Left kidney (tissue), 2 donors: ENCODE results near the gene TLCD5. TPM values are rescaled to one million over a fixed set of nuclear protein-coding genes. Genes with fewer than 3 reads are reported as not detected.

Source experiments
- DNase-seq: peaks from one replicate; pipeline ENCODE4 v3.0.0-alpha.2; 2013
- polyA plus RNA-seq: library from polyadenylated mRNA; unstranded; fragments of 120-200 nt; gene quantifications from one replicate; pipeline ENCODE4 v1.2.1, GENCODE V29; 2013; ENCODE audit not compliant: insufficient read length

The TLCD5 gene
- polyA plus RNA-seq, 1 donor, result 18.8 TPM

- DNase-seq, result no peak
These were observed 18.4 kb upstream of the TLCD5 start for GRCh38 chr11:120306519-120307242.

DNA sequence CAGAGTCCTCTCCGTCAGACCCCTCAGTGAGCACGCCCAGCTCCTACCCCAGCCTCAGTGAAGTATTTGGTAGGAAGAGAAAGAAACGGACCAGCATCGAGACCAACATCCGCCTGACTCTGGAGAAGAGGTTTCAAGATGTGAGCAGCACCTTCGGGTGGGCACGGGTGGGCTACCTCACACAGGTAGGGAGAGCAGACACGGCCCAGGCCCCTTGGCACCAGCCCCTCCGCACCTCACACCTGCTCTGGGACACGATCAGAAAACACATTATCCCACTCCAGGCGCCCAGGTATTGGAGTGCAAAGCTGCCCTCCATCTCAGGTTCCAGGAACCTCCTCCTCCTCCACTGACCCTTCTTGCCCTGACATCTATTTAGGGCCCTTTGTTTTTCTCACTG lies 17.6 kb upstream of the TLCD5 start:
- no peak for DNase-seq

- no peak for DNase-seq
These were observed 17.0 kb upstream of the TLCD5 start for GRCh38 chr11:120308081-120308480.

DNA sequence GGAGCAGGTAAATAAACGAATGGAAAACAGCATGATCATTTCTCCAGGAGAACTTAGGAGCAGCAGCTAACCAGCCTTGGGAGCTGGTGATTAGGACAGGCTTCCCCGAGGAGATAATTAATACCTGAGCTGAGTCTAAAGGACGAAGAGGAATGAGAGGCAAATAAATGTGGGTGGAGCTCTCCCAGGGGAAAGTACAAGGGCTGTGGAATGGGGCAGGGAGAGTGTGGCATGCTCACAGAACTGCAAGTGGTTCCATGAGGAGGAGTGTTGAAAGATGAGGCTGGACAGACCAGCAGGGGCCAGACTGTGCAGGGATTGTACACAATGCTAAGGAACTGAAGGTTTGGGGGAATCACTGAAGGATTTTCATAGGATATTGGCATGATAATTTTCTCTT lies 14.2 kb upstream of the TLCD5 start:
- no peak for DNase-seq

DNA sequence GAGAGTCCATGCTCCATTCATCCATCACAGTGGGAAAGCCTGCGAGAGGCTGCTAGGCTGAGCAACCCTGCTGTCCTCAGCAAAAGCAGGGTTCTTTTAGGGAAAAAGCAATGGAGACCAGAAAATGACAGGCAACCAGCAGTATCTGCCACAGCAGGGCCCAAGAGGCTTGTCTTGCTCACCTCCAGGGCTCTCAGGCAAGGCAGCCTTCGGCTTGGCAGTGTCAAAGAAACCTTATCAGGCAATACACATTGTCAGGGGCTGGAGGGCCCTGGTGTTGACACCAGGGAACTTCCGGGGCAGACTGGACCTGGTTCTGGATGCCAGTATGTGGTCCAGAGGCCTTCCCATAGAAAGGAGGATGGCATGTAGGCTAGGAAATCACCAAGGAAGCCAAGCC lies 10.2 kb upstream of the TLCD5 start:
- no peak for DNase-seq

DNA sequence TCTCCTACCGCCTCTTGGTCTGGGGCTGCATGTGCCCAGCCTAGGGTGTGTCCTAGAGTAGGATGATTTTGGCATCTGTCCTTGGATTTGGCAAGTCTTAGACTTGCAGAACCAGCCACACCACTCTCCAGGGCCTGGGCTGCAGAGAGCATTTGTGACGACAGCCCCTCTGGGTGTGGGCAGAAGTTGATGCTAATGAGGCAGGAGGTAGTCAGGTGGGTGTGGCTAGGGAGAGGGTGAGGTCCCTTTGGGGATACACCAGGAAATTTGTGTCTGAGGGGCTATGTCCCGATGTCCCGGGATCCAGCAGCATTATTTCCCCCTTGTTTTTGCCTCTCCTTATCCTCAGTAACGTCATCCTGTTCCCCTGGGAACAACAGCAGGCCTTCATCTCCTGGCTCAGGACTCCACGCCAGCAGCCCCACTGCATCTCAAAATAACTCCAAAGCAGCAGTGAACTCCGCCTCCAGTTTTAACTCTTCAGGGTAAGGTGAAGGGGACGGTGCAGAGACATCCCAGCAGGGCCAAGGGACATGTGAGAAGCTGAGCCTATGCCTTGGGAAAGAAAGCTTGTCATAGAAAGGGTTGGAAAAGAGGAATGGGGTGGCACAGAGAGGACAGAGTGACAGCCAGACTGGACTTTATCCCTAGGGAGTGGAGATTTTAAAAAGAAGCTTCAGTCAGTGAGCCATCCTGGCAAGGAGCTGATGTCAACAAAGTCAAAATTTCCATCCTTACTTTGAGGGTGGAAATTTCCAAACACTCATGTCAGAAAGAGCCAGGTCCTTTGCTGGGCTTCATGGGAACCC lies 8.0 kb upstream of the TLCD5 start:
- no peak for DNase-seq

- DNase-seq, result no peak
These were observed 7.2 kb upstream of the TLCD5 start for GRCh38 chr11:120317689-120318480.

DNA sequence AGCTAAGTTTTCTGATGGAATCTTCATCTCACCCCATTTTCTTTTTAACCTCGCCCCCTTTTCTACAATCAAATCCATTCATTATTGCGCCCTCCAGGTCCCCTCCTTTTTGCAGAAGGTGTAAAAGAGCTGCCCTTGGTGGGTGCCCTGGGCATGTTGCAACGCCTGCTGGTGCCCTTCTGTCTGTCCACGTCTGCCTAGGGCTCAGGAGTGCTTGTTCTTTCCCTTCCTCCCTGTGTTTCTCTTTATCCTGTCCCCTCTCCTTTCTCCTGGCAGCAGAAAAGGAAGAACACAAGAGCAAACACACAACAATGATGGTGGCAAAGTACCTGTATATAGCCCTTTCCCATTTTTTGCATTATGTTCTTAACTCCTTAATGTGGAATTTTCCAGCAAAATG lies 6.2 kb upstream of the TLCD5 start:
- no peak for DNase-seq

DNA sequence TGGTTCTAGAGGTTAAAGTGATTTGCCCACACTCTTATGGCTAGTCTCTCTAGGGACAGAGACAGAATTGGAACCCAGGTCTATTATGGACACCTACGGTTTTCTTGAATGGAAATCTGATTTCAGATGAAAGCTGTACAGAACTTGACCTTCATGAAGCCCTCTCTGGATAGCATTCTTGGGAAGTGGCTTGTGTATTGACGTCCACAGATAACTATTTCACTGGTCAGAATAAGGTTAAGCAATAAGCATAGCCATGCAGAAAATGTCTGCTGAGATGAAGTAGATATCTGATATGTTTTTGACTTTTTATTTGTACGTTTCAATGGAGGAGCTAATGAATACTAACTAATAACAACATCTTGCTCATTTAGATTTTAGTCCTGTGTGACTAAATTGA lies 1.1 kb downstream of the TLCD5 start:
- DNase-seq, result no peak

DNA sequence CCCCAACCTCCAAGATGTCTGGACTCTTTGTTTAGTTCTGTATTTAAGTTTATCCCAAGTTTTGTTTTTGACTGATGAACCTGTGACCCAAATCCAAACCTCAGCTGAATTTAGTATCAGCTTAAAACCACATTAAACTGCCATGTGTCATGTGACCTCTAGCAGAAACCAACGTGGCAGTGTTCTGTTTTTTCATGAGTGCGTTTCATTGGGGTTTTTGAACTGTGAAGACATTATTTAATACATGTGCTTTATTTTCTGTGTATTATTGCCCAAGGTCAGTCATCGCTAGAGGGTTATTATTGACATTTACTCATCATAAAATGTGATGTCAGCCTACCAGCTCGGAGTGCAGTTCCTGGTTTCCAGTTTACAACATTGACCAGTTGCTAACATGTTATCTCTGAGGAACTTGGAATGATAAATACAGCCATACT lies 1.8 kb downstream of the TLCD5 start:
- no peak for DNase-seq

GRCh38 chr11:120327311-120327710 lies 2.2 kb downstream of the TLCD5 start:
- DNase-seq, result no peak

- no peak for DNase-seq
These were observed 4.5 kb downstream of the TLCD5 start for GRCh38 chr11:120329556-120329955.

DNA sequence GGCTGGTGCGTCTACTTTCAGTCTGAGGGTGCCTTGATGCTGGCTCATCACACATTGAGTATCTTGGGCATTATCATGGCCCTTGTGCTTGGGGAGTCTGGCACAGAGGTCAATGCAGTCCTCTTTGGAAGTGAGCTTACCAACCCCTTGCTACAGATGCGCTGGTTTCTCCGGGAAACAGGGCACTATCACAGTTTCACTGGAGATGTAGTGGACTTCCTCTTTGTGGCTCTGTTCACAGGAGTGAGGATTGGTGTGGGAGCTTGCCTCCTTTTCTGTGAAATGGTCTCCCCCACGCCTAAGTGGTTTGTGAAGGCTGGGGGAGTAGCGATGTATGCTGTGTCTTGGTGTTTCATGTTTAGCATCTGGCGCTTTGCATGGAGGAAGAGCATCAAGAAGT lies 4.9 kb downstream of the TLCD5 start:
- DNase-seq, result no peak

DNA sequence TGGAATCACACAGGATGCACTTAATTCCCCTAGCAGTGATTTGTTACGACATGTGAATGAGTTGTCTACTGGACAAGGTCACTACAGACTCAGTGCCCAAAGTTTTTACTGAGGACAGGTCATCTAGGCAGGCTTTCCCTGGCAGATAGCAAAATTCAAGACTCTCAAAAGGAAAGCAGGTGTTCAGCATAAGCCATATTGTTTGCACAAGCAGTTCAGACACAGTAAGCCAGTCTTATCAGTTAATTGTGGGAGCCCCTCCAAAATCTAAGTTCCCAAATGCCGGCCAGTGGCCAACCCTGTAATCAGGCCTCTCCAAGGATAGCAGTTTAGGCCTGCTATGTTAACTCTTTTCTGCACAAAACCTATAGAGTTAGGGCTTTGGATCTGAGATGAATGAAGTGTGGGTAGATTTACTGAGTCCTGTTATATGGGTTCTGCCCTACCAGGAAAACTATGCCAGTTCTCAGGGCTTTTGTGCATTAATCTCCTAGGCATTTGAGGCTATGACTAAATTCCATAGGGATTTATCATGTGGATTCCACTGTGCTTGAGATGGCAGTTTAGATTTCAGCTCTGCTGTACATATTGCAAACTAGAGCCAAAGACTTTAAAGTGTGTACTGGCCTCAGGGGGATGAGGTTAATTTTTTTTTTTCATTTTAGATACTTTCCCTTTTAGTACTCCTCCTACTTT lies 6.3 kb downstream of the TLCD5 start:
- DNase-seq, result no peak

DNA sequence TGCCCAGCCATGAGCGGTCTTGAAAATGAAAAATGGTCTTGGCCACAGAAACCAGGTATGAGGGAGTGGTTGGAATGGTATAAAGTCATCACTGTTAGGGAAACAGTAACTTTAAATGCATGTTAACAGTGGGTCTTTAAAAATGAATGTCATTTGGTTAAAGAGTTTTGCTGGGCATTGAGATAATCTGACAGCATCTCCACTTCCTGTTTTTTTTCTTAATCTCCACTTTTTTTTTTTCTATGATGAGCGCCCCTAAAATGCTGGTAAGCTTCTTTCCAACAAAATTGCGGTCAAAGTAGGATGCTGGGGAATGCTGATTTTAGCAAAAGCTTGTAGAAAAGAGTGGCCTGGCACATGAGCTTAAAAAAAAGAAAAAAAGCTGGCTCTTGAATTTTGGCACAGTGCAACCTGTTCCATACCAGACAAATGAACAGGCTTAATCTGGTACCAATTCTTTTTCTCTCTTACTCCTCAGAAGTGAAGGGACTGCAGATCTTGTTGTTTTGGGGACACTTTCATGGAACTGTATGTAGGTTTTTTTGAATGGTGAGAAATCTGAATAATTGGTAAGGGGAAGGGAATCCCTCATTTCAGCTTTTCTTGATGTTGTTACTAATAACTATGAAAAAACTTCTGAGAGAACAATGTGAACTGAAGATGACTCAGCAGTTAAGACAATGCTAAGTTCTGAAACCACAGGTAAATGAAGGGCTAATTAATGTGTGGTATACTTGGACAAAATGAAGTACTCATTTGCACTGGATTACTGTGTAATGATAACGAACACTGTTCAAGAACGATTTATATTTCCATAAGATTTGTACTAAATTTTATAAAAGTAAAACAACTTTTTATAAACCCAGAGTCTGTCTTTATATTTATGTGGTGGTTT lies 8.0 kb downstream of the TLCD5 start:
- DNase-seq, result no peak

- DNase-seq, result no peak
These were observed 8.7 kb downstream of the TLCD5 start for GRCh38 chr11:120333801-120334200.

- no peak for DNase-seq
These were observed 9.2 kb downstream of the TLCD5 start for GRCh38 chr11:120334332-120334731.

DNA sequence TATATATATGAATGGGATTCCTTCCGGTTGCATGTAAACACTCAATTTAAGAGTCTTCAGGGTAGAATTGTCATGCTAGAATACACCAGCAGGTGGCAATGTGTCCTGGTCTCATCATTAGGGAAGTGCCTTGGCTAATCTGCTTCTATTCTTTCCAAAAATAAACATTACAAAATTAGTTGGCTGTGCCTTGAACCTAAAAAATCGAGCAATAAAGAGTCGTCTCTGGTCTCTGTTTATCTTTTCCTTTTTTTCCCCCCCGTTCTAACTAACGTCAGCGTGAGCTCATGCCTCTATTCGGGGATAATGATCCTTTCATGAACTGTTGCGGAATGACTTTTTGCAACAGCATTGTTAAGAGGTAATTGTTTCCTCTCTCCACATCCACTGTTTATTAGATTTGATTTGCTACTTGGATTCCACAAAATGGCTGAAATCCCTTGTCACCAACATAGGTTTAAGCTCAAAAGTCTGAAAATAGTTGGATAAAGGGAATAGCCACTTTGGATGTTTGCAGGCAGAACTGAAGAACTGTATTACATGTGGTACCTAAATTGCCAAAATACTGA lies 9.9 kb downstream of the TLCD5 start:
- peak; percentile 90 for DNase-seq

DNA sequence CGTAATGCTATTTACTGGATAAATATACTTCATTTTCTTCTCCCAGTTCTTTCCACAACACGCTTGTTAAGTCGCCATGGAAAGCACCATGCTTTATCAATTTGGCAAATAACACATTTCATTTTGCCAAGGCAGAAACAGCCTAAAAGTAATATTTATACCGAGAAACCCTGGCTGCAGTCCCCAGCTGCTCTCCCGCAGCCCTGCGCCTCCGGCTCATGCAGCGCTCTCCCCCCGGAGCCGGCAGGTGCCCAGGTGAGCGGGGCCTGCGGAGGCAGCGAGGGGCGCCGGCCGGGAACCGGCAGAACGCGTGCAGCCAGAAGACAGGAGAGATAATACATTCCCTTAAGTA lies 10.4 kb downstream of the TLCD5 start:
- no peak for DNase-seq

DNA sequence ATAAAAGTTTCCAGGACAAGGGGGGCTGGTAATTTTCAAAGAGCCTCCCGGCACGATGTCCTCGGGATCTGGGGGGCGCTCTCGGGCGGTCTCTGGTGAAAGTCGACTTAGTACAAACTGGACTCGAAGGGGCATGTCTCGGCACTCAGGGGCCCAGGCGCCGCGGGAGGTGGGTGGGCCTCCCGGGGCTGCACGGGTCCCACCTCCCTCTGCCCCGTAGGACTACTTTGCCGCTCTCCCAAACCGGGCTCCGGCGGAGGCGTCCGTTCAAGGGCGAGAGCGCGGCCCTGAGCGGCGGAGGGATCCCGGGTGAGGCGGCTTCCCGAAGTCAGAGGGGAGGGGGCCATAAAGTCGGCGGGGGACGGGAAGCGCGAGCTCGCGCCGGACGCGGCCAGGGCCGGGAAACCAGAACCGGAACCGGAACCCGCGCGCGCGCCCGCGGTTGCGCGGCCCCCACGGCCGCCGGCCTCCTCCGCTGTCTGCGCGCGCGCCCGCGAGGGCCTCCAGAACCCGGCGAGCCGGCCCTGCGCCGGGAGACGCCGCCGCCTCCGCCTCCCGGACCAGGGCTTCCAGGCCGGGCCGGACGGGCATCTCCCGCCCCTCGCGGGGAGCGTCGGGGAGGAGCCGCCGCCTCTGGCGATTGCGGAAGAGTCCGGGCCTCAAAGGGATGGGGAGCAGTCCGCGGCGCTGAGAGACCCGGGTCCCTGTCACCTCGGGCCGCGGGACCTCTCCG lies 11.0 kb downstream of the TLCD5 start, which contains the start of gene ARHGEF12:
ARHGEF12 (plus strand) TSS at position 506 of the 733 bp plus-strand sequence. CDS start 831 bp downstream, outside the sequence.
- peak; percentile 95 for DNase-seq
